MM.1S (cell line): ENCODE data around the gene AHCTF1.

Experiments
- DNase-seq: peaks from one replicate; pipeline ENCODE4 v3.0.0-alpha.2; 2015
- H2AFZ ChIP-seq: fragments of 300-600 bp; sonication (generic); 2 replicates; pipeline ENCODE4 v1.6.0; 2016; ENCODE audit warnings: antibody characterized with exemption, low read length
- H3F3A ChIP-seq: fragments of 300-600 bp; sonication (generic); 2 replicates; pipeline ENCODE4 v1.6.1; 2016; ENCODE audit warnings: mild to moderate bottlenecking, antibody characterized with exemption, low read length, moderate library complexity, mixed read lengths; ENCODE audit not compliant: insufficient read depth
- H3K27ac ChIP-seq: fragments of 300-600 bp; sonication (generic); 2 replicates; pipeline ENCODE4 v1.5.1; 2016; ENCODE audit warnings: mild to moderate bottlenecking, low read length
- H3K27me3 ChIP-seq: fragments of 300-600 bp; sonication (generic); replicated peaks from 2 replicates; pipeline ENCODE4 v1.6.0; 2016; ENCODE audit warnings: low read length; ENCODE audit not compliant: insufficient read depth
- H3K36me3 ChIP-seq: fragments of 300-600 bp; sonication (generic); replicated peaks from 2 replicates; pipeline ENCODE4 v1.6.1; 2016; ENCODE audit warnings: mild to moderate bottlenecking, low read length, mixed read lengths; ENCODE audit not compliant: insufficient read depth
- H3K4me1 ChIP-seq: fragments of 300-600 bp; sonication (generic); 2 replicates; pipeline ENCODE4 v1.6.1; 2016; ENCODE audit warnings: low read length, mixed read lengths
- H3K4me2 ChIP-seq: fragments of 300-600 bp; sonication (generic); 2 replicates; pipeline ENCODE4 v1.6.0; 2016; ENCODE audit warnings: low read depth, low read length
- H3K4me3 ChIP-seq: fragments of 300-600 bp; sonication (generic); 2 replicates; pipeline ENCODE4 v1.5.1; 2016; ENCODE audit warnings: low read length, mixed read lengths
- H3K79me2 ChIP-seq: fragments of 300-600 bp; sonication (generic); 2 replicates; pipeline ENCODE4 v1.6.1; 2016; ENCODE audit warnings: mixed run types, low read length, mixed read lengths
- H3K9ac ChIP-seq: fragments of 300-600 bp; sonication (generic); 2 replicates; pipeline ENCODE4 v1.6.1; 2016; ENCODE audit warnings: low read length, mixed read lengths
- H3K9me2 ChIP-seq: fragments of 300-600 bp; sonication (generic); replicated peaks from 2 replicates; pipeline ENCODE4 v1.6.1; 2016; ENCODE audit warnings: mild to moderate bottlenecking, low read length, mixed read lengths; ENCODE audit not compliant: insufficient read depth
- H3K9me3 ChIP-seq: fragments of 300-600 bp; sonication (generic); replicated peaks from 2 replicates; pipeline ENCODE4 v1.6.1; 2016; ENCODE audit warnings: mild to moderate bottlenecking, low read length, mixed read lengths; ENCODE audit not compliant: insufficient read depth
- H4K20me1 ChIP-seq: fragments of 300-600 bp; sonication (generic); 2 replicates; pipeline ENCODE4 v1.6.1; 2016; ENCODE audit warnings: mild to moderate bottlenecking, low read length, moderate library complexity, mixed read lengths; ENCODE audit not compliant: insufficient read depth
- CTCF ChIP-seq: fragments of 300-600 bp; sonication (generic); IDR thresholded peaks from 2 replicates; pipeline ENCODE4 v1.5.1; 2016; ENCODE audit warnings: antibody characterized with exemption, low read length, mixed read lengths
- EZH2 ChIP-seq: fragments of 300-600 bp; sonication (generic); optimal IDR thresholded peaks from 2 replicates; pipeline ENCODE3; 2017; ENCODE audit warnings: low read depth, mild to moderate bottlenecking, antibody characterized with exemption, low read length, mixed read lengths
- EZH2phosphoT487 ChIP-seq: fragments of 300-600 bp; sonication (generic); IDR thresholded peaks from 2 replicates; pipeline ENCODE4 v1.6.1; 2018; ENCODE audit warnings: antibody characterized with exemption, low read length

AHCTF1 gene

GRCh38 chr1:246809473-246809872, 122.3 kb downstream of the AHCTF1 start:
- H2AFZ ChIP-seq = no peak overlapping the region
- H3F3A ChIP-seq = no peaks in the 10 kb centered on the region
- no peaks in the 10 kb centered on the region for H3K79me2 ChIP-seq
- H3K27me3 ChIP-seq = no peaks in the 10 kb centered on the region
- no peak overlapping the region for H3K4me2 ChIP-seq
- no peaks in the 10 kb centered on the region for H3K9me3 ChIP-seq
- H3K4me3 ChIP-seq = no peak overlapping the region
- no peaks in the 10 kb centered on the region for H3K9me2 ChIP-seq
- no peaks in the 10 kb centered on the region for H3K4me1 ChIP-seq
- TF ChIP-seq EZH2 (no peak), EZH2phosphoT487 (no peak), CTCF (no peak)
- H4K20me1 ChIP-seq = no peaks in the 10 kb centered on the region
- H3K27ac ChIP-seq = no peak overlapping the region
- H3K36me3 ChIP-seq = no peaks in the 10 kb centered on the region
- DNase-seq = no peak
- no peak overlapping the region for H3K9ac ChIP-seq

- H3K4me2 ChIP-seq = no peak overlapping the region
- no peaks in the 10 kb centered on the region for H3F3A ChIP-seq
- no peaks in the 10 kb centered on the region for H4K20me1 ChIP-seq
- TF ChIP-seq CTCF (no peak), EZH2phosphoT487 (no peak), EZH2 (no peak)
- H3K4me3 ChIP-seq = no peak overlapping the region
- H3K79me2 ChIP-seq = no peaks in the 10 kb centered on the region
- H3K9me3 ChIP-seq = no peaks in the 10 kb centered on the region
- H3K36me3 ChIP-seq = no peaks in the 10 kb centered on the region
- H3K27ac ChIP-seq = no peak overlapping the region
- no peak for DNase-seq
- no peak overlapping the region for H3K9ac ChIP-seq
- H3K9me2 ChIP-seq = no peaks in the 10 kb centered on the region
- H3K27me3 ChIP-seq = no peaks in the 10 kb centered on the region
- no peaks in the 10 kb centered on the region for H3K4me1 ChIP-seq
- H2AFZ ChIP-seq = no peak overlapping the region
Observed at GRCh38 chr1:246805135-246805716, 126.5 kb downstream of the AHCTF1 start.

GRCh38 chr1:246803883-246804282, 127.9 kb downstream of the AHCTF1 start:
- H3K79me2 ChIP-seq = no peaks in the 10 kb centered on the region
- DNase-seq = no peak

More at GRCh38 chr1:246803883-246804282, 127.9 kb downstream of the AHCTF1 start:
- Histone ChIP-seq H3K4me3 (no peak overlapping the region), H2AFZ (no peak overlapping the region), H3K27me3 (no peaks in the 10 kb centered on the region), H3K9me3 (no peaks in the 10 kb centered on the region), H3K4me2 (no peak overlapping the region), H3K4me1 (no peaks in the 10 kb centered on the region), H3K27ac (no peak overlapping the region), H3F3A (no peaks in the 10 kb centered on the region), H4K20me1 (no peaks in the 10 kb centered on the region), H3K9ac (no peak overlapping the region), H3K36me3 (no peaks in the 10 kb centered on the region), H3K9me2 (no peaks in the 10 kb centered on the region)
- TF ChIP-seq EZH2phosphoT487 (no peak), CTCF (no peak), EZH2 (no peak)
